GM19239 (cell line): ENCODE results near the gene NSUN2.
"Not testable (repeated sequence)": the region's sequence is repeated elsewhere in the genome, so short reads cannot be mapped to it uniquely, and the experiment has no call there.

ENCODE experiments used
- DNase-seq: peaks from one replicate; pipeline ENCODE4 v3.0.0; 2011; ENCODE audit warnings: low spot score; ENCODE audit not compliant: insufficient read length
- FAIRE-seq: peaks from 2 replicates; lab custom pipeline; 2011; peaks lifted over from hg19 to GRCh38; lab: Jason Lieb, UNC

The NSUN2 gene

DNA sequence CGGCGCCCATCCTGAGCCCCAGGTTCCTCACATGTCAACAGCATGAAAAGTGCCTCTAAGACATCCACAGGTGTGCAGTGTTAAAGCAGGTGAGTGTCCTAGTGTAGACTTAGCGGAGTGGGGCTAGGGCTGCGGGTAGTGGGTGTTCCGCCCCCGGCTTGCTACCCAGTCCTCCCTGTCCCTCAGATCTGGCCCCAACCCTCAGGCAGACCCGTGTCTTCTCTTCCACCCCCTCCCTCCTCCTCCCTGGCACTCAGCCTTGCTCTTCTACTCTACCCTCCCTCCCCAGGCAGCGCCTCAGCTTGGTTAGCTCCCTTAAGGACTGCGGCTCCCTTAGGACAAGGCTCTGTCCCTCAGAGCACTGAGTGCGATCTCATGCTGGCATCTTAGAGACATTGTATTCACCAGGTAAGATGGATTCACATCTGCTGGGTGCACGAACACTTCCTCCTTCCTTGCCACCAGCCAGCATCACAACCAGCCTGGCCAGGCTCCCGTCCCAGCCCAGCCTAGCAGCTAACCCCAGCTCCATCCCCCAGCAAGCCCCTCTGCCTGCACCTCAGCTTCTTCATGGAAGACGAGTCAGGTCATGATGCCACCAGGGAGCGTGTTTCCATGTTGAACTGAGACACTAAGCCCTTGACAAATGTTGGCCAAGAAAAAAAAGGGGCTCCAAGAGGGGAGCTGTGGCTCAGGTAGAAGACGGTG, 46.8 kb downstream of the NSUN2 start:
- no peak for DNase-seq
- no peak for FAIRE-seq

DNA sequence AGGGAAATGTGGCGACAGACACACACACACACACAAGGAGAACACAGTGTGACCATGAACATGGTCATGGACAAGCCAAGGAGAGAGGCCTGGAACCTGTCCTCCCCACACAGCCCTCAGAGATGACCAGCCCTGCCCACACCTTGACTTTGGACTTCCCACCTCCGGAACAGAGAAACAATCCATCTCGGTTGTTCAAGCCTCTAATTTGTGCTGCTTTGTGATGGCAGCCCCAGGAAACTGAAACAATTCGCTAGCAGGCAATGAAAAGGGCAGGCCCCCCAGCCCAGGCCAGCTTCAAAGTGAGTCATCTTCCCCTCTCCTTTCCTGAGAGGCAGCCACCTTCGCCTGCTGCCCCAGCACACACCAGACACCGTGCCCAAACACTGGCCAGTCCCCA, 47.7 kb downstream of the NSUN2 start:
- no peak for FAIRE-seq
- no peak for DNase-seq

DNA sequence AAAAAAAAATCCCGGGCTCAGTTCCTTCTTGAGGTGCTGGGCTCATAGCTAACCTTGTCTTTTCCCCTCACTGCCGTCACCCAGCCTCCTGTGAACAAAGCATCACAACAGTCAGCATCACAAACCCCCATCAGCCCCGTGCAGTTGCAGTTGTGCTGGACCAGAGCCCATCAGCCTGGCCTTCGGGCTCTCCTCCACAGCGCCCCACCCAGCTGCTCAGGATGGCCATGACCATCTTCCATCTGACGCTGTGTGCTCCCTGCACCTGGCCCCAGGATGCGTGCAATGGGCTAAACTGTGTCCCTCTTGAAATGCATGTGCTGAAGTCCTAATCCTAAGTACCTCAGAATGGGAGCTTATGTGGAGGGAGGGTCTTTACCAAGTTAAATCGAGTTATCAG, 48.1 kb downstream of the NSUN2 start:
- DNase-seq (no peak), FAIRE-seq (no peak)

DNA sequence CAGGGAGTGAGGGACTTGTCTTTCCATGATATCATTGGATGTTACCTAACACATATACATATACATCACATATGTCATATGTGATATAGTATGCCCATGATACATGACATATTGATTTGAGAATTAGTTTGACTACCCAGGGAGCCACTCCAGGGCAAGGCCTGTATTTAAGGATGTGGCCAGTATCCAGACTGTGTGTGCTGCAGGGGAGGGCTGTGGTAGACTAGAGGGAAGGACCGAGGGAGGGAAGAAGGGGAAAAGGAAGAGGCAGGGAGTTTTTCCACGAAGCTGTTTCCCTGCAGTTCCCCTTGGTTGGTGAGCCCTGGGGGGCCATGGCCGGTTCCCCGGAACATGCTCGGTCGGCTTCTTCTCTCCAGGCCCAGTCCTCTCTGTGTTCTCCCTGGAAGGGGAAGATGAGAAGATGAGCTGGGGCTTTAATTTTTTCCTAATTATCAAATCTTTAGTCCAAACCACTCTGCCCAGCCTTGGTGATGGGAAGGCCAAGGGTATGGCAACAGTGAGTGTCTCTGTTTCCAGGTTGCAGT, 48.7 kb downstream of the NSUN2 start:
- FAIRE-seq = no peak

DNA sequence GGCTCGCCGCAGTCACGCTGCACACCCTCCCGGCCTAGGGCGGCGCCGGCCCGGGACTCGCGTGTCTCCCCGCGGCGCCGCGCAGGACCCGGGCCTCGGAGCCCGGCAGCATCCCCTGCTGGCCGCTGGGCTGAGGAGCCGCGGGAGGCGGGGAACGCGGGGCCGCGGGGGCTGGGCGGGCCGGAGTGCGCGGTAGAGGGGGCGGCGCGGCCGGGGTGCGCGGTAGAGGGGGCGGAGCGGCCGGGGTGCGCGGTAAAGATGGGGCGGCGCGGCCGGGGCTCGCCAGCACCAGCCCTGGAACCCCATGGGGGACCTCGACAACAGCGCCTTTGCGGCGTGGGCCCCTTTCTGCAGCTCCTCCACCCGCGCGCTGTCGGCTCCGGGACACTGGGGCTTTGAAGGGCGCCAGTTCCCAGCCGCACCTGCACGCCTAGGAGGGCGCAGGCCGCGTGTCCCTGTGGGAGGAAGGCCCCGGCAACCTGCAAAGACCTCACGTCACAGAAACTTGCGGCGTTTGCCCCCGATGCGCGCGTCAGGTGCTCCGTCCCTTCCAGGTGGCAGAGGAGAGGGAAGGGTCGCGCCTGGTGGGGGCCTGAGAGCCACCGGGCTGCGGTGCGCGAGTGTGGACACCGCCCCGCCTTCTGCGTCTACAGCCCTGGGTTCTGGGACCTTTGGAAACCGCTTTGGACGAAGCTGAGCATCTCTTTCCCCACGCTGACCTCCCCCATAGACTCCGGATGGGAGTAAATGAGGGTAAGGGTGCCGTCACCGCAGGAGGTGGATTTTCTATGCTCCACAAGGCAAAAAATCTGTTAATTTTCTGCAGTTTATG, 49.6 kb downstream of the NSUN2 start:
- FAIRE-seq (no peak), DNase-seq (peak; percentile 44)

More for the DNA sequence above, 48.7 kb downstream of the NSUN2 start:
- DNase-seq = no peak

DNA sequence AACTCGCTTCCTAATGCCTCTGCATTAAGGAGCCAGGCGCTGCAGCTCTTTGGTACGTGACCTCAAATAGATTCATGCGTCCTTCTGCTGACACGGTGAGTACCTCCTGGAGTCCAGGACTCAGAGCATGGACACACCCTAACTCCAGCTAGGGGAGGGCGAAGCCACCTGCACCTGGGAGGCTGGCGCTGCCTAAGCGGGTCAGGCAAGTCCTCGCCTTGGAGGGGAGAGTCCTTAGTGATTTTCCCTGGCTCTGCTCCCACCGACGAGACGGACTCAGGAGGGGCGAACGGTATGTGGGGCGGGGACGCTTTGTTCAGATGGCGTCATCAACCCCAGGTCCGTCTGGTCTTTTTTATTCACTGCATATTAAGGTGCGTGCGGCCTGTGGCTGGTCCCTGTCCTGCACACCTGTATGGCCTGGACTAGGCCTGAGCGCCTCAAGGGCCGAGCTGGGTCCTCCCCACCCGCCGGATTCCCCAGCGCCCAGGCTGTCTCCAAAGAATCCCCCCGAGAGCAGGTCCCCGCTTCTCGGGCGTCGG, 50.3 kb downstream of the NSUN2 start:
- FAIRE-seq = no peak

DNA sequence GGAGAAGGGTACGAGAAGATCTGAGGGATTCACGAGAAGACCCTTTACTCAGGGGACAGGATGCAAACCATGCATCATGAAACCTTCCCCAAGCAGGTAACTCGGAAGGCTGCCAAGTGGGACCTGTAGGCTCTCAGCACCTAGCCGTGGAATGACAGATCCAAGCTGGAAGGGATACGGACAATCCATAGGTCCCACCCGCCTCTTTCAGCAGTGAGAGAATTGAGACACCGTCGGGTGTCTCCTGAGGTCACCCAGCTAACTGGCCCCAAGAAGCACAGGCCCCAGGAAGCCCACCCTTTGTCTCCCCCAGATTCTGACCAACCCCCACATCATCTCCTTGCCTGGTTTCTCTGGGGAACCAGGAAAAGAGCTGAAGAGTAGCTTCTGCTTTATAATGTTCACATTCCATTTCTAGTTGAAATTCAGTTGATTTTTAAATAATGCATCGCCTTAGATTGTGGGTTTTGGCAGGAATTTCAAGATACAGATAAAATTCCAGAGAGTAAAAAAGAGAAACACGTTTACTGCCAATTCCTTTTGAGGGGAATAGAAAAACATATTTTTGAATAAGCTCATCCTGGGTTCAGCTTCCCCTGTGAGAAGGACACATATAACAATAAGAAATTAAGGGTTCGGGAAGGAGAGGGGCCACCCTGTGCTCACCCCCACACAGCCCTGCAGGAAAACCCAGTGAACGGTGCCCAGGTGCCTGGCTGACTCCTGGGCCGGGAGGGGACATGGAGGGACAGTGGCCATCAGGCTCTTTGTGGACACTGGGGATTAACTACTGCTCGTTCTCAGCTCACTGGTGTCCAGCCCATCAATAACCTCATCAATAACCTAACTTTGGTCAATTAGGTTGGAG, 51.1 kb downstream of the NSUN2 start:
- FAIRE-seq (no peak), DNase-seq (no peak)

More for the DNA sequence above, 50.3 kb downstream of the NSUN2 start:
- no peak for DNase-seq

DNA sequence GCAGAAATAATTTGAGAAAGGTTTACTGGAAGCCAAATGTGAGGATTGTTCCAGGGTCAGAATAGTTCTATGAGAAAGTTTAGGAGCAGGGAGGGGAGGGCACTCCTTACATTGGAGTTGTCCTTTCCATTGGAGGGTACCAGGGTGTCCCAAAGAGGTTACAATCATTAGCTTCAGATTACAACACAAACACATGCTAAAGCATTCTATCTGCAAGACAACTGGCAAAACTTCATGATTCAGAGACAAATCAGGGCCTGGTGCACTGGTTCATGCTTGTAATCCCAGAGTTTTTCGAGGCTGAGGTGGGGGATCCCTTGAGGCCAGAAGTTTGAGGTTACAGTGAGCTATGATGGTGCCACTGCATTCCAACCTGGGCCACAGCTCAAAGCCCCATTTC, 51.8 kb downstream of the NSUN2 start:
- no peak for DNase-seq
- no peak for FAIRE-seq

DNA sequence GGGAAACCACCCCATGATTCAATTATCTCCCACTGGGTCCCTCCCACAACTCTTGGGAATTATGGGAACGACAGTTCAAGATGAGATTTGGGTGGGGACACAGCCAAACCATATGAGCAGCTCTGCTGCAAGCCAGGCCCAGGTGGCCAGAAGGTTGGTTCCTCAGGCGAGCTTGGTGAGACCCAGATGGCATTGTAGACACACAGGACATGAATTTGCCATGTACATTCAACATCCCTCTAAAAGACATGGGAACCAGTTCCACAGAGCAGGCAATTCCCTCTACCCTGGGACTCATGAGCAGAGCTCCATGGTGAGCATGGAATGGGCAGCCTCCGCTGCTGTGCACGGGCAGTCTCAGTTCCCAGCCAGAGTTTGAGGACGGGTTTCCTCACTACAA, 53.3 kb downstream of the NSUN2 start:
- FAIRE-seq (no peak), DNase-seq (no peak)

DNA sequence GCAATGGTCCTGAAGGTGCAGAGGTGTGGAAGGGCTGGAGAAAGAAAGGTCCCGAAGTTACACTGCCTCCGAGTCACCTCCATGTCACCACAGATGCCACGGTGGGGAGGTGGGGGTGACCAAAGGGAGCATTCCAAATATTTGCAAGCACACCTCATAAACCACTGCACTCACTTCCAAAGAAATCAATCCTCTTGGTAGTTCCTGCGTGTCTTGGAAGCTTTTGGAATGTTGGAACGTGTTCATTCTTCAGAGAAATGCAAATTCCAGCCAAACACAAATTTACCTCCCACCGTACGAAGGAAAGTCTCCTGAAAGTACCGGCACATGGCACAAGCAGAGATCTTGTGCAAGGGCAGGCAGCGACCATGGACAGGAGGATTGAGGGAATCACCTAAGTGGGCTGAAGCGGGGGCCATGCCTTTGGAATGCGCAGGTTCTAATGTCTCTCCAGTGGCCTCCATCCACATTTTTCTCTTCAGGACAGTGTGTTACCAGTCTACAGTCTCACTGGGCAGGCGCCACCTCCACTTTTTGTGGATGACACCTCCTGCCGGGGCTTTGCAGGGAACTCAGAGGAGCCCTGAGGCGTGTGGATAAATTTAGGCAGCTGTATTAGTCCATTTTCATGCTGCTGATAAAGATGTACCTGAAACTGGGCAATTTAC, 54.0 kb downstream of the NSUN2 start:
- no peak for FAIRE-seq
- DNase-seq = no peak

DNA sequence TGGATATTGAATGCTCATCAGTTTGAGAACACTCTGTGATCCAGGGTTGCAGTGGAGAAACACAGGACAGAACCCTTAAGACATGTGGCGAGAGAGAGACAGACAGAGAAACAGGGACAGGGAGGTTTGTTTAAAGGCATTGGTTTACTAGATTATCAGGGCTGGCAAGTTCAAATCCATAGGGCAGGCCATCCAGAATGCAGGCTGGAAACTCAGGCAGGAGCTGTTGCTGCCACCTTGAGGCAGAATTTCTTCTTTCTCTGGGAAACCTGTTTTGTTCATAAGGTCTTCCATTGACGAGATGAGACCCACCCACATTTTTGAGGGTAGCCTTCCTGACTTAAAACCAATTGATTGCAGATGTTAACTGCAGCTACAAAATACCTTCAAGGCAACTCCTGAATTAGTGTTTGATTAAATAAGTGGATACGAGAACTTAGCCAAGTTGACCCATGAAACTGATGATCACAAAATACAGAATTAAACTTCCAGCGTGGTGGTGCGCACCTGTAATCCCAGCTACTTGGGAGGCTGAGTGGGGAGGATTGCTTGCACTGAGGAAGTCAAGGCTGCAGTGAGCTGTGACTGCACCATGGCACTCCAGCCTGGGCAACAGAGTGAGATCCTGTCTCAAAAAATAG, 55.9 kb downstream of the NSUN2 start:
- FAIRE-seq (peak; percentile 68), DNase-seq (peak; percentile 47)

DNA sequence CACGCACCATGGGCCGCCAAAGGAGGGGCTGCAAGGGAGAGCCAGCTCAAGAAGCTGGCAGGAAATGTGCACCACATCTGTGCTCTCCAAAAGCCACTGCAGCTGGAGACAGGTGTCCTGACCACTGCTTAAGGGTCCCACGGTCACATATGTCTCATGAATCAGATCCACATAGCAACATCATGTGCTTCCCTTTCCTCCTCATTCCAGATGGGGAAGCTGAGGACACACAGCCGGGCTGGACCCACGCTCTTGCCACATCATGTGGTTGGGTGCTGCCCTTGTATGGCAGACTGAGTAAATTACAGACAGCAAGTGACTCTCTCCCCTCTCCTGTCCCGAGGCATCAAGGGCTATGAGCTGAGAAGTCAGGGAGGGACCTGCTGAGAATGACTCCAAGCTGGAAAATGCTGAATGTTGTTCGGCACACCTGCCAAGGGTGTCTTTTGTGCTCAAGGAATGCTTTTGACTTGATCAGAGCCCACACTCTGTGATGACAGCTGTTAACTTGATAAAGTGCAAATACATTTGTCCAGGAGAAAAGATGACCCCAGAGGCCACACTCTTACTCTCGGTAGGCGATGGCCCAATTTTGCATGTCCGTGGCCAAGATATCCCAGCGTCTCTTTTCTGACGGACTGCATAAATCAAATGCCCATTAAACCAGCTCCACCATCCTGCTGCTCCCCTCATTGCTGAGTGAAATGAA, 58.2 kb downstream of the NSUN2 start:
- no peak for DNase-seq
- FAIRE-seq = no peak

DNA sequence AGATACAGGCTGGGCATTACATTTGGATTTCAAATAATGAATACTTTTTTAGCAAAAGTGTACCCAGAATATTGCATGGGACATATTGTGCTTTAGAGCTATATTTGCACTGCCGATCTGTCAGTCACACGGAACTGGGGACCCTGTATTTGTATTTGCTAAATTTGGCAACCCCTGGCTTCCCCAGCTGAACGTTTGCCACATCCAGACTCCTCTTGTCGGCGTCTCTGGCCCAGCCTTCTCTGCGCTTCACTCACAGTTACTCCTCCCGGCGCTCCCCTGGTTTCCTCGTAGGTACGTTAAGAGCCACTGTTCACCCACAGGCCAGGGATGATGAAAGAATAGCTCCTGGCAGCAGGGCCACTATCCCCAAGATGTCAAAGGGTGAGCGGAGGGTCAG, 58.7 kb downstream of the NSUN2 start:
- FAIRE-seq (no peak), DNase-seq (no peak)

DNA sequence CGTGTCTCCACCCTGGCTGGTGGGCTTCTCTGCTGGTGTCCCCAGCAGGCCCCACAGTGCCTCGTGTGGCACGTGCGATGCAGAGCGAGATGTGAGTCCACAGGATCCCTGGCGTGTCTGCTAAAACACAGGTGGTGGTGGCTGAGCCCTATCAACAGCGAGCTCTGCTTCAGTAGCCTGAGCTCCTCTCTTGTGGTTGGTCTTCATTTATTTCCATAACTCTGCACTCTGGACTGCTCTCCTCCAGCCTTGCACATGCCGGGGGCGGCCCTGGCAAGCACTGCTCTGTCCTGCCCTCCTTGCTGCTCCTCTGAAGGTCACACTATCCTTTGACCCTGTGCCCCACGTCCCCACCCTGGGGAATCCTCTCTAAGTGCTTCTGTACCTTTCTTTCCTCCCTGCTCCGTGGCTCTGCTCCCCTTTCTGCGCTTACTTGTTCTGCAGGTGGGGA, 59.2 kb downstream of the NSUN2 start:
- DNase-seq = no peak
- FAIRE-seq = no peak

DNA sequence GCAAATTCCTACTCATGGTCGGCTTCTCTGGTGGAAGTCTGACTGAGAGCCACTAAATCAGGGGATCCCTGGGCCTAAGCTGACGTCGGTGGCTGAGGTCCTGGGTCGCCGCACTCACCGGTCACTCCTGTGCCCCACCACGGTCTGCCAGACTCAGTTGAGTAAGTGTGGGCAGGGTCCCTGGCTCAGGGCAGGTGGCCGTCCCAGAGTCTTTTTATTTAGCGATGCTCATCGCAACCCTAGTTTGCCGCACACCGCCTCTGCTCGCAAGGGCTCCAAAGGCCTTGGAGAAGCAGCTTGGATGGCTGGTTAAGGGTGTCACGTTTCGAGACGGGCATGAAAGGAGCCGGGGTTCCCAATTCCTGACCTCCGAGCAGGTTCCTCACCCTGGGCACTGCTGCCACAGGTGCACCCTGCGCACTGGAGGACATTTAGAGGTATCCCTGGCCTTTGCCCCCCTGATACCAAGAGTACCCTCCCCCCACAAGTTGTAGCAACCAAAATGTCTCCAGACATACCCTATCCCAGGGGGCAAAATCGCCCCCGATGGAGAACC, 59.9 kb downstream of the NSUN2 start:
- FAIRE-seq (no peak), DNase-seq (no peak)

DNA sequence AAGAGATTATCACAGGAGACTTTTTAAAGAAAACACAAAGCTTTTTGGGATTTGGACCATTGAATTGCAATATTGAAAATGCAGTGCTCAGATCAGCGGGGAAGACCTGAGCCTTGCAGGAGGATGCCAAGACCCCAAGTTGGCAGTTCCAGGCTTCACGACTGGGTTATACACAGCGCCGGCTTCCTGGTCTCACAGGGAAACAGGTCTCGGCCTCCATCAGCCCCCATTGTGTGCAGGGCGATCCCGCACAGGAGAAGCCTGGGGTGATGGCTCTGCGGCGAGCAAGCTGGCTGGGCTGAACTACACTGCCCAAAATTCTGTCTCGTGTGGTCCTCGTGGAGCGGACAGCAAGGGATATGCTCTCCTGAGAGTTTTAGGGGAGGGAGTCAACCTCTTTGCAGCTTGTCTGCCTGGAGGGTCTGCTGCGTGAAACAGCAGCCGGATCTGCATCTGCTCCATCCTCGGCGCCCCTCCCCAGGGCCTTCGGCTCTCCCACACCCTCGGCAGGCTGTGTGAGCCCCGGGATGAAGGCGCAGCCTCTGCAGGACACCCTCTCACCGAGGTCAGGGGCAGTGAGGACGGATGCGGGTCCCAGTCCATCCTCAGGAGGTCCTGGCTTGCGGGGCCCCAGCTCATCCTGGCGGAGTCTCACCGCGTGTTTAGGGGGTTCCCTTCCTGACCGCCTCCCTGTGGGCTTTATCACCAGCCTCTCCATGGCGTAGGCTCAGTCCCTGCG, 60.6 kb downstream of the NSUN2 start:
- DNase-seq (no peak), FAIRE-seq (no peak)

DNA sequence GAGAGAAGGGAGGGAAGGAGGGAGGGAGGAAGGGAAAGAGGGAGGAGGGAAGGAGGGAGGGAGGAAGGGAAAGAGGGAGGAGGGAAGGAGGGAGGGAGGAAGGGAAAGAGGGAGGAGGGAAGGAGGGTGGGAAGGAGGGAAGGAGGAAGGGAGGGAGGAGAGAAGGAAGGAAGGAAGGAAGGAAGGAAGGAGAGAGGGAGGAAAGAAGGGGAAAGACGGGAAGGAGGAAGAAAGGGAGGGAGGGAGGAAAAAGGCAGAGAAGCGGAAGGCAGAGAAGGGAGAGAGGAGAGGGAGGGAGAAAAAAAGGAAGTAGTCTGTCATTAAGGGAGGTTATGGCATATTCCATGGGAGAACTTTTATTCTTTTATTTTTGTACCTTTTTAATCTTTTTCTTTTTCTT, 61.2 kb downstream of the NSUN2 start:
- FAIRE-seq, DNase-seq: not testable (repeated sequence)

DNA sequence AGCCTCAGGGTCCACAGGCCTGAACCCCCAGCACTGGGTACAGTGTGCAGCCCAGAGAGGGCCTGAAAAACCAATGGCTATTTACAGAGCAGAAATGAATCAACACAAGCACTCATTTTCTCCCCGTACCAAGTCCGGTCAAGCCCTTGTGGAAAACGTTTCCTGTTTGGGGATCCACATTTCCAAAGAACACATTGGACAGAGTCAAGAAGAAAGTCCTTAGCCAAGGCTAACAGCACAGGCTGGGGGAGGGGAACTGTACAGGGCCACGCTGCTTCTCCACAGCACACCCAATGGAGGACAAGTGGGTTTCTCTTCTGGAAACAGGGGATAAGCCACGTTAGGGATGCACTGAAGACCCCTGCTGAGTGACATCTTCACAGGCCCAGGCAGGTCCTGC, 62.3 kb downstream of the NSUN2 start:
- no peak for FAIRE-seq

More for the DNA sequence above, 62.3 kb downstream of the NSUN2 start:
- DNase-seq = no peak
